ENCODE measurements around the gene PNMA3. TPM values are rescaled to one million over a fixed set of nuclear protein-coding genes. Genes with fewer than 3 reads are reported as not detected.

Gene PNMA3
- total RNA-seq, 1 donor from 2014 or later: 7.8 TPM

Other genes with a start within 250 kb of the PNMA3 start
- 23.6 TPM for gene CETN2, start 225.7 kb upstream of the PNMA3 start, total RNA-seq (ENCODE audit: unreplicated experiment)
- gene NSDHL, start 225.4 kb upstream of the PNMA3 start, total RNA-seq (ENCODE audit: unreplicated experiment): 36.1 TPM
- gene ZNF185, start 158.4 kb upstream of the PNMA3 start, total RNA-seq (ENCODE audit: unreplicated experiment): 1.1 TPM
- not detected for gene PNMA5, start 62.4 kb upstream of the PNMA3 start, total RNA-seq (ENCODE audit: unreplicated experiment)
- 14.0 TPM for gene PNMA6A, start 16.0 kb downstream of the PNMA3 start, total RNA-seq (ENCODE audit: unreplicated experiment)
- gene MAGEA1, start 122.8 kb downstream of the PNMA3 start, total RNA-seq (ENCODE audit: unreplicated experiment): not detected

All from glutamatergic neuron (in vitro differentiated cells).